GM12892 (cell line): ENCODE results near the gene AHI1.

ENCODE experiments used
- POLR2A ChIP-seq: IDR thresholded peaks from 2 replicates; pipeline ENCODE4 v1.6.1; 2011; ENCODE audit warnings: low read depth, low read length, control low read depth
- POLR2AphosphoS5 ChIP-seq: IDR thresholded peaks from 2 replicates; pipeline ENCODE4 v1.6.1; 2011; ENCODE audit warnings: low read depth, low read length, control low read depth

- TF ChIP-seq POLR2A, result no peak
- TF ChIP-seq POLR2AphosphoS5, result no peak
Observed at GRCh38 chr6:135360222-135360621, 137.3 kb downstream of the AHI1 start.
